K562 (cell line): ENCODE data around the gene TBC1D12. TPM values are rescaled to one million over a fixed set of nuclear protein-coding genes. Genes with fewer than 3 reads are reported as not detected.
A peak's percentile ranks its signal among the peaks of the same experiment; 100 is the strongest.

Experiments
- CBFA2T2 ChIP-seq: fragments of 450-650 bp; conservative IDR thresholded peaks from 2 replicates; pipeline ENCODE4 v1.6.1; 2017; ENCODE audit warnings: mild to moderate bottlenecking
- CHD1 ChIP-seq: fragments of 200-600 bp; sonication (generic); IDR thresholded peaks from one replicate; pipeline ENCODE4 v1.6.1; 2012; ENCODE audit warnings: mild to moderate bottlenecking, moderate library complexity, low read length, inconsistent platforms
- HOMEZ ChIP-seq: fragments of 250-450 bp; sonication (Bioruptor Pico); IDR thresholded peaks from 2 replicates; pipeline ENCODE4 v1.4.0; 2020; ENCODE audit warnings: mild to moderate bottlenecking, moderate library complexity
- KAT8 ChIP-seq: fragments of 450-650 bp; IDR thresholded peaks from 2 replicates; pipeline ENCODE4 v1.6.1; 2016; ENCODE audit warnings: low read depth, mild to moderate bottlenecking
- KDM1A ChIP-seq, 2 experiments: fragments of 450-650 bp; IDR thresholded peaks; 2 replicates each; pipeline ENCODE4 v1.6.1; 2016; ENCODE audit warnings: mild to moderate bottlenecking in 2 of 2
- MCM5 ChIP-seq: fragments of 450-650 bp; IDR thresholded peaks from 2 replicates; pipeline ENCODE4 v1.6.1; 2016; ENCODE audit warnings: low read depth
- MEF2A ChIP-seq: IDR thresholded peaks from 2 replicates; pipeline ENCODE4 v1.6.1; 2011; ENCODE audit warnings: low read depth, mild to moderate bottlenecking, low read length, moderate library complexity; ENCODE audit not compliant: control insufficient read depth
- NR1H2 ChIP-seq: sonication (generic); formaldehyde crosslinking; IDR thresholded peaks from 2 replicates; pipeline ENCODE4 v1.4.0; 2020; ENCODE audit warnings: mild to moderate bottlenecking, missing genetic modification reagents
- RBM14 ChIP-seq: fragments of 200-400 bp; formaldehyde crosslinking; IDR thresholded peaks from 2 replicates; pipeline ENCODE4 v1.6.1; 2018; ENCODE audit warnings: low read depth, mild to moderate bottlenecking, low read length, moderate library complexity, borderline replicate concordance; ENCODE audit not compliant: insufficient read depth
- RCOR1 ChIP-seq, 2 experiments: IDR thresholded peaks; 2 replicates each; pipeline ENCODE4 v1.6.1; 2012; ENCODE audit warnings: low read depth in 2 of 2, low read length in 2 of 2, borderline replicate concordance in 1 of 2, improper control_type of control experiment in 1 of 2
- RFX5 ChIP-seq: IDR thresholded peaks from 2 replicates; pipeline ENCODE4 v1.6.1; 2011; ENCODE audit warnings: low read depth, mild to moderate bottlenecking, improper control_type of control experiment, low read length
- RNF219 ChIP-seq: fragments of 250-450 bp; sonication (Bioruptor Pico); IDR thresholded peaks from 2 replicates; pipeline ENCODE4 v1.5.0; 2022; ENCODE audit warnings: mild to moderate bottlenecking
- SIX5 ChIP-seq, 2 experiments: IDR thresholded peaks; 2 replicates each; pipeline ENCODE4 v1.6.1; 2011; ENCODE audit warnings: low read length in 2 of 2, borderline replicate concordance in 1 of 2, low read depth in 1 of 2, mild to moderate bottlenecking in 1 of 2, moderate library complexity in 1 of 2; ENCODE audit not compliant: insufficient read depth in 1 of 2
- TBL1XR1 ChIP-seq, 2 experiments: IDR thresholded peaks; 2 replicates each; pipeline ENCODE4 v1.6.1; 2012; ENCODE audit warnings: improper control_type of control experiment in 2 of 2, low read length in 2 of 2, mild to moderate bottlenecking in 1 of 2
- ZFP30 ChIP-seq: fragments of 250-450 bp; sonication (Bioruptor Pico); IDR thresholded peaks from 2 replicates; pipeline ENCODE4 v1.8.0; 2022; ENCODE audit warnings: moderate library complexity, mild to moderate bottlenecking, inconsistent platforms, borderline replicate concordance
- ZNF354B ChIP-seq: fragments of 250-450 bp; sonication (Bioruptor Pico); IDR thresholded peaks from 2 replicates; pipeline ENCODE4 v1.4.0; 2020
- ZNF384 ChIP-seq: IDR thresholded peaks from 2 replicates; pipeline ENCODE4 v1.6.1; 2012; ENCODE audit warnings: low read depth, low read length, improper control_type of control experiment
- ZNF699 ChIP-seq: fragments of 250-450 bp; sonication (Bioruptor Pico); IDR thresholded peaks from 2 replicates; pipeline ENCODE4 v1.8.0; 2021; ENCODE audit warnings: mild to moderate bottlenecking, moderate library complexity; ENCODE audit not compliant: insufficient replicate concordance
- ZSCAN29 ChIP-seq: fragments of 450-650 bp; IDR thresholded peaks from 2 replicates; pipeline ENCODE4 v1.6.1; 2017
- polyA plus RNA-seq, 8 experiments: library from polyadenylated mRNA; depleted of rRNA in 4 of 8; stranded (reverse) in 5 of 8; unstranded in 3 of 8; fragments of >200 nt; fragmentation: Nextera tagmentation in 2 of 8; fragmentation: Illumina TruSeq in 1 of 8; extraction: Ambion mirVana in 2 of 8; extraction: Trizol in 1 of 8; gene quantifications; 2 replicates each; pipeline versions ENCODE4 v1.2.1 to v1.2.3, GENCODE V29; 2011 to 2014; ENCODE audit warnings: inconsistent platforms in 1 of 8, missing spikeins in 1 of 8
- total RNA-seq, 7 experiments: library from RNA; depleted of rRNA in 6 of 7; stranded (reverse); fragments of >200 nt in 6 of 7; fragmentation: Illumina TruSeq in 2 of 7; extraction: Trizol in 2 of 7; gene quantifications; 2 replicates each; pipeline versions ENCODE4 v1.2.1 to v1.2.3, GENCODE V29; 2011 to 2021; ENCODE audit warnings: low replicate concordance in 1 of 7
- TF ChIP-seq, protein P1 (sequence below): sonication (generic); formaldehyde crosslinking; IDR thresholded peaks from 2 replicates; pipeline ENCODE4 v1.9.0; 2022; ENCODE audit warnings: mild to moderate bottlenecking, missing genetic modification reagents
- TF ChIP-seq, protein P2 (sequence below): fragments of 250-450 bp; sonication (Bioruptor Pico); IDR thresholded peaks from 2 replicates; pipeline ENCODE4 v1.8.0; 2022; ENCODE audit warnings: inconsistent platforms
- TF ChIP-seq, protein P3 (sequence below), 2 experiments: fragments of 450-650 bp in 1 of 2; sonication (generic) in 1 of 2; formaldehyde crosslinking; conservative IDR thresholded peaks; 2 replicates each; pipeline versions ENCODE4 v1.4.0 to v1.8.1; 2020 to 2022; ENCODE audit warnings: mild to moderate bottlenecking in 1 of 2, missing genetic modification reagents in 1 of 2

TBC1D12 gene
- total and polyA plus RNA-seq, 9 of the 15 experiments (the other 6 are each of a cell fraction or from before 2014, with no cell fraction given) = 2.1 to 6.7 (median 3.9) TPM

- no peak for TF ChIP-seq MCM5
- TF ChIP-seq SIX5 (IDR thresholded peaks at IDR 0.05; ENCODE audit: borderline replicate concordance in 1 of 2, insufficient read depth in 1 of 2, low read depth in 1 of 2, low read length in 2 of 2) = no peak
- TF ChIP-seq ZNF384 = no peak
- no peak for TF ChIP-seq MEF2A
- no peak for TF ChIP-seq ZFP30 (CRISPR knock-in tag)
- TF ChIP-seq, protein P1, sequence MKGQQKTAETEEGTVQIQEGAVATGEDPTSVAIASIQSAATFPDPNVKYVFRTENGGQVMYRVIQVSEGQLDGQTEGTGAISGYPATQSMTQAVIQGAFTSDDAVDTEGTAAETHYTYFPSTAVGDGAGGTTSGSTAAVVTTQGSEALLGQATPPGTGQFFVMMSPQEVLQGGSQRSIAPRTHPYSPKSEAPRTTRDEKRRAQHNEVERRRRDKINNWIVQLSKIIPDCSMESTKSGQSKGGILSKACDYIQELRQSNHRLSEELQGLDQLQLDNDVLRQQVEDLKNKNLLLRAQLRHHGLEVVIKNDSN (CRISPR knock-in tag) = no peak
- no peak for TF ChIP-seq RFX5
- TF ChIP-seq KAT8 = no peak
- no peak for TF ChIP-seq ZSCAN29
- no peak for TF ChIP-seq CBFA2T2
- peak in 1 of 2 experiments; percentile 64; a peak in 2 of 4 replicates for TF ChIP-seq RCOR1 (IDR thresholded peaks at IDR 0.05; ENCODE audit: borderline replicate concordance in 1 of 2, low read depth in 2 of 2, low read length in 2 of 2)
- TF ChIP-seq ZNF699 (CRISPR knock-in tag) = no peak
- TF ChIP-seq RNF219 = no peak
- TF ChIP-seq RBM14 = no peak
- TF ChIP-seq HOMEZ (CRISPR knock-in tag) = no peak
- TF ChIP-seq, protein P2, sequence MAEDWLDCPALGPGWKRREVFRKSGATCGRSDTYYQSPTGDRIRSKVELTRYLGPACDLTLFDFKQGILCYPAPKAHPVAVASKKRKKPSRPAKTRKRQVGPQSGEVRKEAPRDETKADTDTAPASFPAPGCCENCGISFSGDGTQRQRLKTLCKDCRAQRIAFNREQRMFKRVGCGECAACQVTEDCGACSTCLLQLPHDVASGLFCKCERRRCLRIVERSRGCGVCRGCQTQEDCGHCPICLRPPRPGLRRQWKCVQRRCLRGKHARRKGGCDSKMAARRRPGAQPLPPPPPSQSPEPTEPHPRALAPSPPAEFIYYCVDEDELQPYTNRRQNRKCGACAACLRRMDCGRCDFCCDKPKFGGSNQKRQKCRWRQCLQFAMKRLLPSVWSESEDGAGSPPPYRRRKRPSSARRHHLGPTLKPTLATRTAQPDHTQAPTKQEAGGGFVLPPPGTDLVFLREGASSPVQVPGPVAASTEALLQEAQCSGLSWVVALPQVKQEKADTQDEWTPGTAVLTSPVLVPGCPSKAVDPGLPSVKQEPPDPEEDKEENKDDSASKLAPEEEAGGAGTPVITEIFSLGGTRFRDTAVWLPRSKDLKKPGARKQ (CRISPR knock-in tag) = no peak
- TF ChIP-seq ZNF354B (CRISPR knock-in tag) = no peak
- TF ChIP-seq, protein P3, sequence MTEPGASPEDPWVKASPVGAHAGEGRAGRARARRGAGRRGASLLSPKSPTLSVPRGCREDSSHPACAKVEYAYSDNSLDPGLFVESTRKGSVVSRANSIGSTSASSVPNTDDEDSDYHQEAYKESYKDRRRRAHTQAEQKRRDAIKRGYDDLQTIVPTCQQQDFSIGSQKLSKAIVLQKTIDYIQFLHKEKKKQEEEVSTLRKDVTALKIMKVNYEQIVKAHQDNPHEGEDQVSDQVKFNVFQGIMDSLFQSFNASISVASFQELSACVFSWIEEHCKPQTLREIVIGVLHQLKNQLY (CRISPR knock-in tag; conservative IDR thresholded peaks at IDR 0.05) = no peak
- TF ChIP-seq CHD1 = no peak
- no peak for TF ChIP-seq TBL1XR1 (IDR thresholded peaks at IDR 0.05; ENCODE audit: low read length in 2 of 2)
- peak; percentile 62 to 74; a peak in 2 of 4 replicates for TF ChIP-seq KDM1A (IDR thresholded peaks at IDR 0.05)
- no peak for TF ChIP-seq NR1H2 (CRISPR knock-in tag)
Measured at GRCh38 chr10:94545391-94546048, 143.2 kb downstream of the TBC1D12 start, which contains the start of gene HELLS (continued).
